Measurements from ENCODE around the gene SLC25A36.
"Not testable (repeated sequence)": the region's sequence is repeated elsewhere in the genome, so short reads cannot be mapped to it uniquely, and the experiment has no call there.

Gene SLC25A36

GRCh38 chr3:140980663-140981062 lies 39.0 kb downstream of the SLC25A36 start:
- no peak for DNase-seq (ENCODE audit: low spot score)
- no peaks in the 10 kb centered on the region for H3K9me3 Mint-ChIP-seq
- peaks cover 6% of the 10 kb centered on the region for H3K4me1 Mint-ChIP-seq (ENCODE audit: low read depth)
- peaks cover 16% of the 10 kb centered on the region for H3K36me3 Mint-ChIP-seq (ENCODE audit: low read depth)
- peaks cover 3% of the 10 kb centered on the region for H3K27me3 Mint-ChIP-seq (ENCODE audit: low read depth)
- no peak overlapping the region for H3K27ac Mint-ChIP-seq
- no peak overlapping the region for H3K4me3 Mint-ChIP-seq

DNA sequence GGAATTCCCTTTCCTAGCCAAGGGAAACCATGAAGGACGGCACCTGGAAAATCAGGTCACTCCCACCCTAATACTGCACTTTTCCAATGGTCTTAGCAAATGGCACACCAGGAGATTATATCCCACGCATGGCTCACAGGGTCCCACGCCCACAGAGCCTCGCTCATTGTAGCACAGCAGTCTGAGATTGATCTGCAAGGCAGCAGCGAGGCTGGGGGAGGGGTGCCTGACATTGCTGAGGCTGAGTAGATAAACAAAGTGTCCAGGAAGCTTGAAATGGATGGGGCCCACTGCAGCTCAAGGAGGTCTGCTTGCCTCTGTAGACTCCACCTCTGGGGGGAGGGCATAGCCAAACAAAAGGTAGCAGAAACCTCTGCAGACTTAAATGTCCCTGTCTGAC lies 46.2 kb downstream of the SLC25A36 start:
- DNase-seq (ENCODE audit: low spot score); H3K4me1 Mint-ChIP-seq (ENCODE audit: low read depth); H3K27ac Mint-ChIP-seq; H3K36me3 Mint-ChIP-seq (ENCODE audit: low read depth); H3K9me3 Mint-ChIP-seq; H3K4me3 Mint-ChIP-seq: not testable (repeated sequence)
- peaks cover 17% of the 10 kb centered on the region for H3K27me3 Mint-ChIP-seq (ENCODE audit: low read depth)

DNA sequence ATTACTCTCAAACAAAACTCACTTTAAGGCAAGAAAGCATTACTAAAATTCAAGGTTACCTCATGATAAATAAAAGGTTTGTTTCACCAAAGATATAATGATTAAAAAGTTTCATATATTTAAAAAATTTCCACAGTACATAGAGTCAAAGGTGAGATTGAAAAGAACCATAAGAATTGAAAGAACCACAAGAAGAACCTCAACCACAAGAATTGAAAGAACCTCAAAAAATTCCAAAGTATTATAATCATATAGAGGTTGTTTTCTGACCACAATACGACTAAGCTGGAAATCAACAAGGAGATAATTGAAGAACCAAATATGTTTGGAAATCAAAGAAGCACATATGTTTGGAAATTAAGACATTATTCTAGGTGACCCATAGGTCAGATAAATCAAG lies 52.7 kb downstream of the SLC25A36 start:
- Mint-ChIP-seq H3K36me3 (ENCODE audit: low read depth) (no peaks in the 10 kb centered on the region), H3K9me3 (no peaks in the 10 kb centered on the region), H3K27ac (no peak overlapping the region), H3K4me3 (no peak overlapping the region), H3K27me3 (ENCODE audit: low read depth) (peaks cover 20% of the 10 kb centered on the region), H3K4me1 (ENCODE audit: low read depth) (no peaks in the 10 kb centered on the region)
- DNase-seq (ENCODE audit: low spot score), result no peak

GRCh38 chr3:140994861-140995260 lies 53.2 kb downstream of the SLC25A36 start:
- H3K27ac Mint-ChIP-seq; H3K4me3 Mint-ChIP-seq; H3K9me3 Mint-ChIP-seq; H3K4me1 Mint-ChIP-seq (ENCODE audit: low read depth); H3K36me3 Mint-ChIP-seq (ENCODE audit: low read depth); DNase-seq (ENCODE audit: low spot score): not testable (repeated sequence)
- peaks cover 16% of the 10 kb centered on the region for H3K27me3 Mint-ChIP-seq (ENCODE audit: low read depth)

DNA sequence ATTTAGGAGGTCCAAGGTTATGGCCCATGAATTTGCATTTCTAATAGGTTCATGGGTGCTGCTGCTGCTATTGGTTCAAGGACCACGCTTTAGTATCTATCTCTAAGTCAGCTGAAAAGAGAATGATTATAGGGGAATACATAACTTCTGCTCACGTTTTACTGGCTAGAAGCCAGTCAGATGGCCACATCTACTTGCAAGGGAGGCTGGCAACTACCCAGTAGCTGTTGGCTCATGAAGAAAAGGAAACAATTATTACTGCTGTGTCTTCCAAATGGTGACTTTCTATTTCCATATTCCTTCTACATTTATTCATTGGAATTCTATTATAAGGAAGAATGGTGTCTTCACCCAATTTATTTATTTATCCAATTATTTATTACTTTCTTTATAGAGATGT lies 54.2 kb downstream of the SLC25A36 start:
- Mint-ChIP-seq H3K4me1 (ENCODE audit: low read depth) (peaks cover 5% of the 10 kb centered on the region), H3K36me3 (ENCODE audit: low read depth) (no peaks in the 10 kb centered on the region), H3K9me3 (no peaks in the 10 kb centered on the region), H3K27me3 (ENCODE audit: low read depth) (peaks cover 13% of the 10 kb centered on the region), H3K4me3 (no peak overlapping the region), H3K27ac (no peak overlapping the region)
- no peak for DNase-seq (ENCODE audit: low spot score)

GRCh38 chr3:141000027-141000663 lies 58.5 kb downstream of the SLC25A36 start:
- H3K4me3 Mint-ChIP-seq, result no peak overlapping the region
- H3K36me3 Mint-ChIP-seq (ENCODE audit: low read depth), result no peaks in the 10 kb centered on the region
- peaks cover 18% of the 10 kb centered on the region for H3K27me3 Mint-ChIP-seq (ENCODE audit: low read depth)
- H3K27ac Mint-ChIP-seq, result no peak overlapping the region
- peaks cover 5% of the 10 kb centered on the region for H3K4me1 Mint-ChIP-seq (ENCODE audit: low read depth)
- H3K9me3 Mint-ChIP-seq, result no peaks in the 10 kb centered on the region
- peak; percentile 36 for DNase-seq (ENCODE audit: low spot score)

GRCh38 chr3:141000686-141001085 lies 59.0 kb downstream of the SLC25A36 start:
- Mint-ChIP-seq H3K4me1 (ENCODE audit: low read depth) (peaks cover 5% of the 10 kb centered on the region), H3K27me3 (ENCODE audit: low read depth) (peaks cover 19% of the 10 kb centered on the region), H3K27ac (no peak overlapping the region), H3K36me3 (ENCODE audit: low read depth) (no peaks in the 10 kb centered on the region), H3K4me3 (no peak overlapping the region), H3K9me3 (no peaks in the 10 kb centered on the region)
- no peak for DNase-seq (ENCODE audit: low spot score)

DNA sequence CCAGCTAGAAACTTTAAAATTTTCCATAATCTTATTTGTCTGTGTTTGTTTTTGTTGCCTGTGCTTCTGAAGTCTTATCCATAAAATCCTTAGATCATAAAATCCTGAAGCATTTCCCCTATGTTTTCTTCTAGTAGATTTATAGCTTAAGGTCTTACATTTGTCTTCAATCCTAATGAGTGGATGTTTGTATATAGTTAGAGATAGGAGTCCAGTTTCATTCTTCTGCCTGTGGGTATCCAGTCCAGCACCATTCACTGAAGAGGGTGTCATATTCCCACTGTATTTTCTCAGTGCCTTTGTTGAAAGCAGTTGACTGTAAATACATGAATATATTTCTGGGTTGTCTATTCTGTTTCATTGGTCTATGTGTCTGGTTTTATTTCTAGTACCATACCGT lies 64.7 kb downstream of the SLC25A36 start:
- Mint-ChIP-seq H3K9me3 (no peaks in the 10 kb centered on the region), H3K4me3 (no peak overlapping the region), H3K27ac (no peak overlapping the region)

GRCh38 chr3:141009496-141009895 lies 67.9 kb downstream of the SLC25A36 start:
- H3K27ac Mint-ChIP-seq, result no peak overlapping the region
- H3K9me3 Mint-ChIP-seq, result no peaks in the 10 kb centered on the region
- H3K27me3 Mint-ChIP-seq (ENCODE audit: low read depth), result peaks cover 44% of the 10 kb centered on the region
- no peak overlapping the region for H3K4me3 Mint-ChIP-seq
- H3K36me3 Mint-ChIP-seq (ENCODE audit: low read depth), result no peaks in the 10 kb centered on the region
- DNase-seq (ENCODE audit: low spot score), result no peak
- H3K4me1 Mint-ChIP-seq (ENCODE audit: low read depth), result peaks cover 9% of the 10 kb centered on the region

More for the DNA sequence above, 64.7 kb downstream of the SLC25A36 start:
- Mint-ChIP-seq H3K27me3 (ENCODE audit: low read depth) (peaks cover 40% of the 10 kb centered on the region), H3K36me3 (ENCODE audit: low read depth) (no peaks in the 10 kb centered on the region), H3K4me1 (ENCODE audit: low read depth) (peaks cover 2% of the 10 kb centered on the region)
- no peak for DNase-seq (ENCODE audit: low spot score)

GRCh38 chr3:141011232-141011996 lies 69.8 kb downstream of the SLC25A36 start:
- Mint-ChIP-seq H3K4me1 (ENCODE audit: low read depth) (peaks cover 9% of the 10 kb centered on the region), H3K27ac (no peak overlapping the region), H3K4me3 (no peak overlapping the region), H3K27me3 (ENCODE audit: low read depth) (peaks cover 48% of the 10 kb centered on the region), H3K9me3 (no peaks in the 10 kb centered on the region), H3K36me3 (ENCODE audit: low read depth) (no peaks in the 10 kb centered on the region)
- DNase-seq (ENCODE audit: low spot score), result peak; percentile 72

DNA sequence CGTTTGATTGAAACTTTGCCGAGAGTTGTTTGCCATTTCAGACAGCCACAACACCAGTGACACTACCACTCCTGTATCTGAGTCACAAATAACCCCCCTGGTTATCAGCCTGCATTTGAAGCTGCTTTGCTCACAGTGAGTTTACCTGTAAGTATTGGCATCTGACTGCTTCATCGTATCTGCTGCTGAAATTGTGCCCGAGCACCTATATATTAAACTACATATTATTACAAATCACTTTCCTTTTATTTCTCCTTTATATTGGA lies 70.3 kb downstream of the SLC25A36 start:
- H3K9me3 Mint-ChIP-seq, result no peaks in the 10 kb centered on the region
- no peak overlapping the region for H3K4me3 Mint-ChIP-seq
- peaks cover 9% of the 10 kb centered on the region for H3K4me1 Mint-ChIP-seq (ENCODE audit: low read depth)

GRCh38 chr3:141012571-141012970 lies 70.9 kb downstream of the SLC25A36 start:
- Mint-ChIP-seq H3K36me3 (ENCODE audit: low read depth) (no peaks in the 10 kb centered on the region), H3K4me1 (ENCODE audit: low read depth) (peaks cover 14% of the 10 kb centered on the region), H3K9me3 (peaks cover 4% of the 10 kb centered on the region), H3K4me3 (no peak overlapping the region), H3K27me3 (ENCODE audit: low read depth) (peaks cover 38% of the 10 kb centered on the region), H3K27ac (no peak overlapping the region)
- DNase-seq (ENCODE audit: low spot score), result no peak

More for the DNA sequence above, 70.3 kb downstream of the SLC25A36 start:
- peaks cover 44% of the 10 kb centered on the region for H3K27me3 Mint-ChIP-seq (ENCODE audit: low read depth)
- no peak overlapping the region for H3K27ac Mint-ChIP-seq
- DNase-seq (ENCODE audit: low spot score), result no peak
- H3K36me3 Mint-ChIP-seq (ENCODE audit: low read depth), result no peaks in the 10 kb centered on the region

GRCh38 chr3:141015481-141015880 lies 73.8 kb downstream of the SLC25A36 start:
- Mint-ChIP-seq H3K27ac (no peak overlapping the region), H3K9me3 (peaks cover 7% of the 10 kb centered on the region), H3K27me3 (ENCODE audit: low read depth) (peaks cover 23% of the 10 kb centered on the region), H3K4me1 (ENCODE audit: low read depth) (peaks cover 23% of the 10 kb centered on the region), H3K4me3 (no peak overlapping the region), H3K36me3 (ENCODE audit: low read depth) (no peaks in the 10 kb centered on the region)
- no peak for DNase-seq (ENCODE audit: low spot score)

DNA sequence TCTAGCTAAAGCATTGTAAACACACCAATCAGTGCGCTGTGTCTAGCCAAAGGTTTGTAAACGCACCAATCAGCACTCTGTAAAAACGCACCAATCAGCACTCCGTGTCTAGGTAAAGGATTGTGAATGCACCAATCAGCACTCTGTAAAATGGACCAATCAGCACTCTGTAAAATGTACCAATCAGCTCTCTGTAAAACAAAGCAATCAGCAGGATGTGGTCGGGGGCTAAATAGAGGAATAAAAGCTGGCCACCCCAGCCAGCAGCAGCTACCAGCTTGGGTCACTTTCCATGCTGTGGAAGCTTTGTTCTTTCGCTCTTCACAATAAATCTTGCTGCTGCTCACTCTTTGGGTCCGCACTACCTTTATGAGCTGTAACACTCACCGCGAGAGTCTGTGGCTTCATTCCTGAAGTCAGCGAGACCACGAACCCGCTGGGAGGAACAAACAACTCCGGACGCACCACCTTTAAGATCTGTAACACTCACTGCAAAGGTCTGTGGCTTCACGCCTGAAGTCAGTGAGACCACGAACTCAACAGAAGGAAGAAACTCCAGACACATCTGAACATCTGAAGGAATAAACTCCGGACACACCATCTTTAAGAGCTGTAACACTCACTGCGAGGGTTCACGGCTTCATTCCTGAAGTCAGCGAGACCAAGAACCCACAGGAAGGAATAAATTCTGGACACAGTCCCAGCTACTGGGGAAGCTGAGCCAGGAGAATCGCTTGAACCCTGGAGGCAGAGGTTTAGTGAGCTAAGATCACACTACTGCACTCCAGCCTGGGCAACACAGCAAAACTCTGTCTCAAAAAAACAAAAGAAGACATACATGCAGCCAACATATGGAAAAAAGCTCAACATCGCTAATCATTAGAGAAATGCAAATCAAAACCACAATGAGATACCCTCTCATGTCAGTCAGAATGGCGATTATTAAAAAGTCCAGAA lies 76.0 kb downstream of the SLC25A36 start:
- Mint-ChIP-seq H3K27me3 (ENCODE audit: low read depth) (peaks cover 19% of the 10 kb centered on the region), H3K27ac (peak overlapping the region; percentile 72), H3K4me3 (peak overlapping the region; percentile 72), H3K4me1 (ENCODE audit: low read depth) (peaks cover 17% of the 10 kb centered on the region)
- not testable (repeated sequence) for H3K36me3 Mint-ChIP-seq (ENCODE audit: low read depth); H3K9me3 Mint-ChIP-seq
- DNase-seq (ENCODE audit: low spot score), result peak; percentile 46
